Measurements from ENCODE around the gene SLC35F1. TPM values are rescaled to one million over a fixed set of nuclear protein-coding genes. Genes with fewer than 3 reads are reported as not detected.

SLC35F1 gene
- total and polyA plus RNA-seq, 2 experiments from 2014 or later, result 0.04 to 0.43 TPM

DNA sequence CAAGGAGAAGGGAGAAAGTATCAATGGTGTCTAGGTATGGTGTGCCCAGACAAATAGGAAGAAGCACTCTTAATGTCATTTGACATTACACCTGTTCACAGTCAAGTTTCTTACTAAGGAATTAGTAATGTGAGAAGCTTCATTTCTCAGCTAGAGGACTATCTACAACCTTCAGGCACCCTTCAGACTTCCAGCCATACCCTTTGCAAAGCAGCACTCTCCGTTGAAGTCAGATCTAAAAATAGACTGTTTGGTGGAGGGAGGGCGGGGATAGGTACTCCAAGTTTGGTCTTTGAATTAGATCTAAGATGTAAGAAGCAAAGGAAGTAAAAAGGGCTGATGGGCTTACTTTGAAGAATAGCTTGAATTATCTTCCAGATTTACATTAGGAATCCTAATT, 311.1 kb downstream of the SLC35F1 start:
- Histone ChIP-seq H4K20me1 (ENCODE audit: insufficient read depth, poor library complexity, severe bottlenecking) (no peaks in the 10 kb centered on the region), H2AFZ (no peak overlapping the region), H3K27ac (no peak overlapping the region), H3K4me1 (ENCODE audit: insufficient read depth) (no peaks in the 10 kb centered on the region), H3K9me2 (replicated peaks; ENCODE audit: insufficient read depth) (peaks cover 3% of the 10 kb centered on the region), H3K36me3 (replicated peaks; ENCODE audit: insufficient read depth, low read depth) (no peaks in the 10 kb centered on the region), H3K4me2 (no peak overlapping the region), H3K9me3 (ENCODE audit: low read depth) (no peaks in the 10 kb centered on the region), H3K27me3 (no peaks in the 10 kb centered on the region), H3K4me3 (no peak overlapping the region), H3K79me2 (no peaks in the 10 kb centered on the region)
- no peak for DNase-seq (ENCODE audit: low spot score)
- TF ChIP-seq, protein P1, sequence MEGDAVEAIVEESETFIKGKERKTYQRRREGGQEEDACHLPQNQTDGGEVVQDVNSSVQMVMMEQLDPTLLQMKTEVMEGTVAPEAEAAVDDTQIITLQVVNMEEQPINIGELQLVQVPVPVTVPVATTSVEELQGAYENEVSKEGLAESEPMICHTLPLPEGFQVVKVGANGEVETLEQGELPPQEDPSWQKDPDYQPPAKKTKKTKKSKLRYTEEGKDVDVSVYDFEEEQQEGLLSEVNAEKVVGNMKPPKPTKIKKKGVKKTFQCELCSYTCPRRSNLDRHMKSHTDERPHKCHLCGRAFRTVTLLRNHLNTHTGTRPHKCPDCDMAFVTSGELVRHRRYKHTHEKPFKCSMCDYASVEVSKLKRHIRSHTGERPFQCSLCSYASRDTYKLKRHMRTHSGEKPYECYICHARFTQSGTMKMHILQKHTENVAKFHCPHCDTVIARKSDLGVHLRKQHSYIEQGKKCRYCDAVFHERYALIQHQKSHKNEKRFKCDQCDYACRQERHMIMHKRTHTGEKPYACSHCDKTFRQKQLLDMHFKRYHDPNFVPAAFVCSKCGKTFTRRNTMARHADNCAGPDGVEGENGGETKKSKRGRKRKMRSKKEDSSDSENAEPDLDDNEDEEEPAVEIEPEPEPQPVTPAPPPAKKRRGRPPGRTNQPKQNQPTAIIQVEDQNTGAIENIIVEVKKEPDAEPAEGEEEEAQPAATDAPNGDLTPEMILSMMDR (IDR thresholded peaks at IDR 0.05; ENCODE audit: poor library complexity), result no peak
- no peak for TF ChIP-seq EZH2 (IDR thresholded peaks at IDR 0.05; ENCODE audit: borderline replicate concordance)
- no peak for TF ChIP-seq EZH2phosphoT487 (IDR thresholded peaks at IDR 0.05; ENCODE audit: low read depth, severe bottlenecking, unreplicated experiment)
- 75% methylated on average over 2 of the region's 2 CpGs for WGBS (ENCODE audit: low lambda C conversion rate, missing lambda C conversion rate)

DNA sequence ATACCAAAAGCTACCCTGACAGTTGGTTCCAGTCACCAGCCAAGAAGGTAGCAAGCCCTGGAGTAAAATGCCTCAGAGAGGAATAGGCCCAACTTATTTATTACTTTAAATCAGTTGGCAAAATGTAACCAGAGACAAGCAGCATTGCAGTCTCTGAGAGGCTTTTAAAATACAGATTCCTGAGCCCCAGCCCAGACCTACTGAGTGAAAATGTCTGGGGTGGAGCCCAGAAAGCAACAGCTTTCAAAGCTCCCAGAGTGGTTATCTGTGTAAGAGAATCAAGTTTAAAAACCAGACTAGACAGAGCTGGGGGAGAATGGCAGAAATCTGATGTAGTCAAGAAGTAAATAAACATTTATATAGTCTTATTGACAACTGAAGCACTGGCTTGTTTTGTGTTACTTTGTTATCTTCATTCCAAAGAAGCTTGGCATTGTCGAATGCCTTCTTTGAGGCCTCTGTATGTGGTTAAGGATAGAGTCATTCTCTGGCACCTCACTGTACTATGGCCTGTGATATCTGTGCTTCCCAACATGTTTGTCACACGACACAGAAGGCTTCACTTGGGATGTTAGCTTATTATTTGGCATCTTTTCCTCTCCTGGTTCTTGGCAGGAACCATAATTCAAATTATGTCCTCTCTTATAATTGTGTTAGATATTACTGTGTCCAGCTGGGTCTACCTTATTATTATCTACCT, 313.5 kb downstream of the SLC35F1 start:
- H3K36me3 ChIP-seq (replicated peaks; ENCODE audit: insufficient read depth, low read depth), result no peaks in the 10 kb centered on the region
- H3K9me2 ChIP-seq (replicated peaks; ENCODE audit: insufficient read depth), result peaks cover 3% of the 10 kb centered on the region
- H3K79me2 ChIP-seq, result no peaks in the 10 kb centered on the region
- H3K9me3 ChIP-seq (ENCODE audit: low read depth), result no peaks in the 10 kb centered on the region
- no peaks in the 10 kb centered on the region for H3K27me3 ChIP-seq
- no peak for DNase-seq (ENCODE audit: low spot score)
- 59% methylated on average over 2 of the region's 2 CpGs for WGBS (ENCODE audit: low lambda C conversion rate, missing lambda C conversion rate)
- H3K4me1 ChIP-seq (ENCODE audit: insufficient read depth), result no peaks in the 10 kb centered on the region
- no peak overlapping the region for H3K4me3 ChIP-seq
- no peak overlapping the region for H3K4me2 ChIP-seq
- H2AFZ ChIP-seq, result no peak overlapping the region
- H3K27ac ChIP-seq, result no peak overlapping the region
- TF ChIP-seq, protein P1 (IDR thresholded peaks at IDR 0.05; ENCODE audit: poor library complexity), result no peak
- TF ChIP-seq EZH2 (IDR thresholded peaks at IDR 0.05; ENCODE audit: borderline replicate concordance) (no peak), EZH2phosphoT487 (IDR thresholded peaks at IDR 0.05; ENCODE audit: low read depth, severe bottlenecking, unreplicated experiment) (no peak)
- no peaks in the 10 kb centered on the region for H4K20me1 ChIP-seq (ENCODE audit: insufficient read depth, poor library complexity, severe bottlenecking)

DNA sequence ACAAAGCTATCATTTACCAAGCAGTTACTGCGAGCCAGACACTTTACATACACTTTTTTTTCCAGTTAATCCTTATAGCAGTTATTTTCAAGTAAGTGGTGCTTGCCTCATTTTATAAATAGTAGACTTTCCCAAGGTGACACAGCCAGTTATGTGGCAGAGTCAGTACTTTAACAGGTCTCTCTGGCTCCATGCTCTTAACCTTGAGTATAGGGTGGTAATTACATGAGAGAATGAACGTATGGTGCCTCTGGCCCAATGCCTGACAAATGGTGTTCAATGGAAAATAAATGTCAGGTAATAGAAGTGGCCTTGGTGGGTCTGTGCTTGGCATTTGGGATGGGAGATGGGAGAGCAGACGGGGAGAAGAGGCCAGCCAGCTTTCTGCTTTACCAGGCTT, 316.3 kb downstream of the SLC35F1 start:
- Histone ChIP-seq H3K27me3 (no peaks in the 10 kb centered on the region), H4K20me1 (ENCODE audit: insufficient read depth, poor library complexity, severe bottlenecking) (no peaks in the 10 kb centered on the region), H3K9me3 (ENCODE audit: low read depth) (no peaks in the 10 kb centered on the region), H3K4me3 (no peak overlapping the region), H3K4me1 (ENCODE audit: insufficient read depth) (no peaks in the 10 kb centered on the region), H3K9me2 (replicated peaks; ENCODE audit: insufficient read depth) (peaks cover 3% of the 10 kb centered on the region), H3K27ac (no peak overlapping the region), H3K36me3 (replicated peaks; ENCODE audit: insufficient read depth, low read depth) (no peaks in the 10 kb centered on the region), H3K4me2 (no peak overlapping the region), H3K79me2 (no peaks in the 10 kb centered on the region), H2AFZ (no peak overlapping the region)
- TF ChIP-seq, protein P1 (IDR thresholded peaks at IDR 0.05; ENCODE audit: poor library complexity), result no peak
- TF ChIP-seq EZH2 (IDR thresholded peaks at IDR 0.05; ENCODE audit: borderline replicate concordance) (no peak), EZH2phosphoT487 (IDR thresholded peaks at IDR 0.05; ENCODE audit: low read depth, severe bottlenecking, unreplicated experiment) (no peak)
- no peak for DNase-seq (ENCODE audit: low spot score)
- WGBS (ENCODE audit: low lambda C conversion rate, missing lambda C conversion rate), result 75% methylated on average over 3 of the region's 3 CpGs

Measured in hepatocyte (in vitro differentiated cells).